Measurements from ENCODE around the gene CRYBA4.
A peak's percentile ranks its signal among the peaks of the same experiment; 100 is the strongest.

The CRYBA4 gene
- total RNA-seq, result 0 to 0.06 (median 0) reads per million in 18 experiments

DNA sequence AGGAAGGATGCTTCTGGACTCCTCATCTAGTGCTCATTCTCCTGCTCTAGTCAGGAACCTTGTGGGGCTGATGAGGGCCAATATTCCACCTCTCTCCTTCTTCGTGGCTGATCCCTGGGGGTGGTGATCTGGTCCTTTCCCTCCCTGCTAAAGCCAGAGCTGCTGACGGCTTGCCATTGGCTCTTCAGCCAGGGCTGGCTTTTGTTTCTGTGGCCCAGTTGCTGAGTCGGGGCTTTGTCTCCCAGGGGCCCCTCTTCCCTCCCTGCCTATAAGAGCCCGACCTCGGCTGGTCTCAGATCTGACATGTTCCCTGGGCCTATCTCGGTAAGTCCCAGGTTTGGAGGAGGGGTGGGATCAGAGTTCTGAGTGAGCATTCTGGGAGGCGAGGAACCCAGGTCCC is at the start of gene CRYBA4:
Gene CRYBA4, plus strand, starts transcription at position 301 of the 400 bp plus-strand sequence. CDS start 634 bp downstream, outside the sequence.
- DNase-seq, result no peak

DNA sequence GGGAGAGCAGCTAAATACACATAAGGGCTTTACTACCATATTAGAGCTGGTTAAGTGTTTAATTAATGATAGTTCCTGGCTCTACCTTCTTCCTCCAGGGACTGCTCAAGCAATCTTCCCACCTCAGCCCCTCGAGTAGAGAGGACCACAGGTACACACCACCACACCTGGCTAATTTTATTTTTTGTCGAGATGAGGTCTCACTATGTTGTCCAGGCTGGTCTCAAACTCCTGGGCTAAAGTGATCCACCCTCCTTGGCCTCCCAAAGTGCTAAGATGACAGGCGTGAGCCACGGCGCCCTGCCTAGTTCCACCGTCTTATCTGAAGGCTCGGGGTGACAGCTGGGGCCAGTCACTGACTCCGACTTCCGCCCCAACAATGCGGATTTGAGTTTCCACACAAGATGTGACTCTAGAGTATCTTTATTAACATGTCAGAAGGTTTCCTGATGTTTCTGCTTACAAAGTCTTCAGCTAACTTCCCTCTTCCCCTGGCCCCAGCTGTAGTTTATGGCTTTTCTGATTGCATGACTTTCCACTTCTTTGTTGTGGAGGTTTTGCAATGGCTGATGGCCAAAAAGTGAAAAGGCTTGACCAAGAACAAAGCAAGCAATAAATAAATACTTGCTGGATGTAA is 48.6 kb upstream of the CRYBA4 start:
- peak; percentile 94 to 97 for DNase-seq

DNA sequence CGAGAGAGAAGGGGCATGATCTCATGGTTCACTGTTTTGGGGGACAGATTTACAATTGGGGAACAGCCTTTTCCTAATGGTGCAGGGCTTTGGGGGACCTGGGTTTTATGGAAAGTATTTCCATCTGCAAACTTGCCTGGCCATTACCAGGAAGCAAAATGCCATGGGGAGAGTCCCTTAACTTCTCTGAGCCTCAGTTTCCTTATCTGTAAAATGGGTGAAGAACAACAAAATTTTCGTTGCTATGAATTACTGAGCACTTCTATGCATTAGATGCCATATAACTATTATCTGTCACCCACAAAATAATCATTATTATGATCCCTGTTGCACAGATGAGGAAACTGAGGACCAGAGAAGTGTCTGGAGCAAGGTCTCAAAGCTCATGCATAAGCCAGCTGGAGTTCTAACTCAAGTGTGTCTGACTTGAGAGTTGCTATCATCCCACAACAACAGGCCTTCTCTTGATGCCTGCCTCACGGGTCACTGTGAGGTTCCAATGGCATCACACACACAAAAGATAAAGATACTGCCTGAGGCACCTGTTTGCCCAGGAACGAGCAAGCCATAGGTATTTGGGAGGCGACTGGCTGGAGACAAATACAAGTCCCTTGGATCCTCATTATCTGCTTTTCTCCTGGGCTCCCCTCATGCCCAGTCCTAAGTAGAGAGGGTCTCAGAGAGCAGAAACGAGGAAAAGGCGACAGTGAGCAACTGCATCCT is 47.6 kb upstream of the CRYBA4 start:
- no peak for DNase-seq

DNA sequence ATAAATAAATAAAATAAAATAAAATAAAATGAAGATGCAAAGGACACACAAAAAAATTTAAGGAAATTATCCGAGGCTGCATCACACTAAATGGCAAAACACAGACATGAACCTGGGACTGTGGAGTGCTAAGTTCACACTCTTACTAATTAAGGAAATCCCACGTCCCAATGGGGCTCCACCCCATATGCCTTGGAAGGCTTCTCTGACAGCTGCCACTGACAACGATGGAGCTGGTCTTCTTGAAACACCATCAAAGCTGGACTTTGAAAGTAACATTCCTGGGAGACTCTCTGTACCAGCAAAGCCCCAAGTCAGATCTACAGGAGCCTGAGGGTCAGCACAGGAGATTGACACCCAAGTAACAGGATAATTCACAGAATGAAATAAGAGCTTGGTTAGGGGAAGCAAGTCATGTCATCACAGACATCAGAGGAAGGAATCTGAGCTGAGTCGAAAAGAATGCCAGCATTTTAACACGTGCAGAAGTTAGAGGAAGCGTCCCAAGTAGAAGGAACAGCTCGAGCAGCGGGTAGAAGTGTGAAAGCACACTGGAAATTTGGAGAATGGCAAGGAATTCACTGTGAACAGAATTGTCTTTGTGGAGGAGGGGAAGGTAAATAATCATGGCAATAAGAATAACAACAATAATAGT is 45.6 kb upstream of the CRYBA4 start:
- peak; percentile 71 to 74 for DNase-seq

DNA sequence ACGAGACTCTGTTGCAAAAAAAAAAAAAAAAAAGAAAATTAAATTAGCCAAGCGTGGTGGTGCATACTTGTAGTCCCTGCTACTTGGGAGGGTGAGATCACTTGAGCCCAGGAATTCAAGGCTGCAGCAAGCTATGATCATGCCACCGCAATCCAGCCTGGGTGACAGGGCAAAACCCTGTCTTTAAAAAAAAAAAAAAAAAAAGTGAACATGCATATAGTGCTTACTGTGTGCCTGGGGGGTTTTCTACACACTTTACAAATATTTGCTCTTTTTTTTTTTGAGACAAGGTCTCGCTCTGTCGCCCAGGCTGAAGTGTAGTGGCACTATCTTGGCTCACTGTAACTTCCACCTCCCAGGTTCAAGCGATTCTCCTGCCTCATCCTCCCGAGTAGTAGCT is 44.7 kb upstream of the CRYBA4 start:
- DNase-seq, result no peak

DNA sequence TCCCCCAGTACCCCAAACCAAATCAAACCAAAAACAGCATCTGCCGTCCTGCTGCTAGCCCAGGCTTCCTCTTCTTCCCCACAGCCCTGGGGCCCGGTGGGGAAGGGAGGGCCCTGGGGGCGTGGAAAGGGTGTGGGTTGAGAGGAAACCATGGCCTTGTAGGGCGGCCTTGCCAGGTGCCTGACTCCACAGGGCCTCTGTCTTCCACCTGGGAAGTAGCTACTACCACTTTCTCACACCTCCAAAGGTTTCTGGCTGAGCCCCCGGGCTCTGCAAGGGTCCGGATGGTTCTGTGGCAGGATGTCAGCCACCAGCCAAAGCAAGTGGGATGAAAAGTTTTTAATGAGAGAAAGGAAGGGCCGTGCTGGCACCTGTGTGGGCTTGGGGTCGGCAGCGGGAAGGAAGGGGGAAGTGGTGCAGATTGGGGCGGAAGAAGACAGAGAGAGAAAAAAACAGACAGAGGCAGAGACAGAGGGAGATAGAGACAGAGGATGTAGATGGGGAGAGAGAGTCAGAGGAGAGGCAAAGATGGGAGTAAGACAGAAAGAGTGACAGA is 42.4 kb upstream of the CRYBA4 start:
- peak; percentile 47 to 54 for DNase-seq

DNA sequence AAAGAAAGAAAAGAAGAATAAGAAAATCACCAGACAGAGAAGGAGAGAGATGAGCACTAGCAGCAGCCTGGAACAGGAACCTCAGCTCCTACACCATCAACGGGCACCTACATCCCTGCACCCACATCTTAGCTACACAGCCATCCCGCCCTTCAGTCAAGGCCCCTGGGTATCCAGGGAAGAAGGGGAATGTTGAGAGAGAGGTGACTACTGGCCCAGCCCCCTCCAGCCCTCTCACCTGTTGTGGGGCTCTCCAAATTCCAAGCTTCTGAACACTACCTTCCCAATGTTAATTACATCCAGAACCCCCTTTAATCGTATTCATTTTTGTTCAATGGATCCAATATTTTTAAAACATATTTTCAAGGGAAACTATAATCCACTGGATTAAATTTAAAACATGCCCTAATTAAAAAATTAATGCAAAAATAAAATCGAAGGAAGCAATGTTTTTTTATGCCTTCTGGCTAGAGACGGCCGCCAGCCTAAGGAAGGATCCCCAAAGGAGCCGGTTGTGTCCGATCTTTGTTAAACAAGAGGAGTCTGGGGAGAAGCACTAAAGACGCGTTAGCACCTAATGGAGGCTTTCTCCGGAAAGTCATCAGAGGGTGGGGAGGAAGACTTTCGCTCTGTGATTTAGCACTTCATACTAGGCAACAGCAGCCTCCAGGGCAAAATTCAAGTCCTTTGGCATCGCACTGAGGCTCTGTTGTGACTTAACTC is 41.4 kb upstream of the CRYBA4 start:
- no peak for DNase-seq

DNA sequence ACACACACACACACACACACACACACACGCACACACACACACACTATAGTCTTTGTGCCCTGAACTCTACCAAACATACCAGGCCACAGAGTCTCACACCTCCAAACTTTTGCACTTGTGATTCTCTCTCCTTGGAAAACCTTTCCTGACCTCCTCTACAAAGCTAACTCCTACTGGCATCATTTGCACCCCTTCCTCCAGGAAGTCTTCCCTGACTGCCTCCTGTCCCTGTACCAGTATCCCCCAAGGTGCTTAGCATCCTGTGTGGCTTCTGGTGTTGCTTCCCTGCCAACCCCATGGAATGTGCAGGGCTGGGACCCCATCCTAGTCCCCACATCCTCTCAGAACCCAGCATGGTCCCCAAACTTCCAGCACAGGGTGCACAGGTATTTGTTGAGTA is 40.7 kb upstream of the CRYBA4 start:
- no peak for DNase-seq

DNA sequence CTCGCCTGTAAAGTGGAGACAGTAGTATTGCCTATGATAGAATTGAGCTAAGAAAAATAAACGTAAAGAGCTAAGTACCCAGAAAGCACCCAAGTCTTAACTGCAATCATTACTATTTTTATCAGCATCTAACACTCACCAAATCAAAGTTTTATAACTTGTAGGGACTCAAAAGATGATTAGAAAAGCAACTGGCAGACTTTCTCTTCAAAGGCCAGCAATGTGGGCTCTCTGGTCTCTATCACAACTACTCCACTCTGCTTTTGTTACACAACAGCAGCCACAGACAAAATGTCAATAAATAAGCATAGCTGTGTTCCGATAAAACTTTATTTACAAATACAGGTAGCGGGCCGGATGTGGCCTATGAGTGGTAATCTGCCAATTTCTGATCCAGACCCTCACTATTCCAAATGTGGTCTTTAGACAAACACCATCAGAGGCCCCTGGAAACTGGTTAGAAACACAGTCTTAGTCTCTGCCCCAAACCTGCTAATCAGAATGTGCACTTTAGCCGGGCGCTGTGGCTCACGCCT is 40.1 kb upstream of the CRYBA4 start:
- DNase-seq, result no peak

DNA sequence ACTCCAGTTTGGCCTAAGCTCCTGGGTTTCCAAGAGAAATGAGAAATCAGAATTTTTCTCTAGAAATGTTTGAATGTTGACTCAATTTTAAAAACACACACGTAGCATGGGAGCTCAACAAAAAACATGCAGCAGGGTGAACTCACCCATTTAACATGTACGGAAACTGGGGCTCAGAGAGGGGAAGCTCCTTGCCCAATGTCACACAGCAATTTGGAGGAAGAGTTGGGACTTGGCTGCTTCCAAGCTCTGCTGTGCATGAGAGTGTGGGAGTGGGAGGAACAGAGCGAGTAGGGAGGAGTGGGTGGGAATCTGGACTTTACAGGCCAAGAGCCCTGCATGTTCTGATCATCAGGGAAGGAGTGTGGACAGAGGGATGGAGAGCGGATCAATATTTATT is 37.8 kb upstream of the CRYBA4 start:
- no peak for DNase-seq

DNA sequence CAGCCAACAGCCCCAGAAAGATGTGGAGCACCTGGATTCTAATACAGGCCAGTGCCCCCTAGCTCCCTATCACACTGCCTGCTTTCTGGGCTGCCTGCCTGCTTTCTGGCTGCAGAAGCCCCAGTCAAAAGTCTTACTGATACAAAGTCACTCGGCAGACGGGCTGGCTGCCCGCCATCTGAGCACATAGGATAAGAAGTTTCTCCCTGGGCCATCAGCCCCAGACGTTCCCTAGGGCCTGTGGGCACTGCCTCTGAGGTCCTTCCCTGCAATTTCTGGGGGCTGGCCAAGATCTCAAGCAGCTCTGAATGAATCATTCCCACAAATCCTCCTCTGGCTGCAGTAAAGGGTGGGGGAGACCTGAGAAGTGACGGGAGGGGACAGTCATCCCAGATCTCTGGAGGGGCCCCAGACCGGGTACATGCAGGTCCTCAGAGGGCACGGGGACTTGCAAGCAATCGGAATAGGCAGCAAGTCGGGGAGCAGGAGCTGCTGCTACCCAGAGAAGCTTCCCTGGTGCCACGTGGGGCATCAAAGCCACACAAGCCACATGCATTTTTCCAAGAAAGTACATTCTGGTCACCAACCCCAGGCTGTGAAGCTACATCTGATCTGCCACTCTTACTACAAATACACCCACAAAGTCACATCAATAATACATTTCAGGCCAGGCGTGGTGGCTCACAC is 36.5 kb upstream of the CRYBA4 start:
- DNase-seq, result no peak

DNA sequence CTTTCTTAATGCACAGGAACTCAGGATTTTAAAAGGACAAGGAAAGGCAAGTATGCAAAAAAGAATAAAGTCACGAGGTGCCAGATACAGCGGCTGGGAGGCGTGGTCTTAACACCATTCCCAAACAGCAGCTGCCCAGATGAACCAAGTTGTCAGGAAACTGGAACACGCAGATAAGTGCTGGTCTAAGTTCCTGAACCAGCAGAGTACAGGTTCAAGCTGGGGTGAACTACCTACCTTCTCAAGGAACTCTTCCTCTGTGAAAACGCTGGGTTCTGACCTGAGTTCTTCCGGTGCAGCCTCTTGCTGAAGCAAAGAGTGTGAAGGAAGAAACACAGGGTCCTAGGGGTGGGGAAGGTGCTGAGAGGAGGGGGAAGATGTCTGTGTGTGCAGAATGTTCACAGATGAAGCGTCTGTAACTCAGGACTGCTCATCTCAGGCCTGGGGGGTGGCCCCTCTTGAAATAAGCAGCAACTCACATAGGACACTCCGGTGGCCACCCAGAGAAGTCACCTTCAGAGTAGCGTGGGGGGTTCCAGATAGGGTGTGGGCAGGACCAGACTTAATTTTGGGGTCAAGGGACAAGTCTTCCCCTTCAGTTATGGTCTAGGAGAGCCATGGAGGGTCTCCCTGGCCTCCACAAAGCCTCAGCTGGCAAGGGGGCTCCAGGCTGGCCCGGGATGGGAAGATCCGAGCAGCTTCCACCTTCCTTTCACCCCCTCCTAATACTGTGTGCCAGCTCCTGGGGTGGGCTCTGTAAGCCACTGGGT is 35.0 kb upstream of the CRYBA4 start:
- DNase-seq, result no peak

DNA sequence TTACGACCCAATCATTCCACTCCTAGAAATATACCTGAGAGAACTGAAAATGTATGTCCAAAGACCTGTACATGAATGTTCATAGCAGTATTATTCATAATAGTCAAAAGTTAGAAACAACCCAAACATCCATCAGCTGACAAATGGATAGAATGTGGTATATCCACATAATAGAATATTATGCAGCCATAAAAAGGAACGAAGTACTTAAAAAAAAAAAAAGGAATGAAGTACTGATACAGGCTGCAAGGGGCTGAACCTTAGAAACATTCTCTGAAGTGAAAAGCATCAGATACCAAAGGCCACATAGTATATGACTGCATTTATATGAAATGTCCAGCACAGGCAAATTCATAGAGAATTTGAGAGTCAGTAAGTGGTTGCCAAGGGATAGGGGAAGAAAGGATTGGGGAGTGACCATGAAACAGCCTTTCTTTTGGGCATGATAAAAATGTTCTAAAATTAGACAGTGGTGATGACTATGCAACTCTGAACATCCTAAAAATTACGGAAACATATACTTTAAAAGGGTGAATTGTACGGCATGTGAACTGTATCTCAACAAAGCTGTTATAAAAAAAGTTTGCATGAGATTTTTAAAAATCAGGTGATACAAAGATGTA is 33.7 kb upstream of the CRYBA4 start:
- peak; percentile 63 to 83 for DNase-seq

DNA sequence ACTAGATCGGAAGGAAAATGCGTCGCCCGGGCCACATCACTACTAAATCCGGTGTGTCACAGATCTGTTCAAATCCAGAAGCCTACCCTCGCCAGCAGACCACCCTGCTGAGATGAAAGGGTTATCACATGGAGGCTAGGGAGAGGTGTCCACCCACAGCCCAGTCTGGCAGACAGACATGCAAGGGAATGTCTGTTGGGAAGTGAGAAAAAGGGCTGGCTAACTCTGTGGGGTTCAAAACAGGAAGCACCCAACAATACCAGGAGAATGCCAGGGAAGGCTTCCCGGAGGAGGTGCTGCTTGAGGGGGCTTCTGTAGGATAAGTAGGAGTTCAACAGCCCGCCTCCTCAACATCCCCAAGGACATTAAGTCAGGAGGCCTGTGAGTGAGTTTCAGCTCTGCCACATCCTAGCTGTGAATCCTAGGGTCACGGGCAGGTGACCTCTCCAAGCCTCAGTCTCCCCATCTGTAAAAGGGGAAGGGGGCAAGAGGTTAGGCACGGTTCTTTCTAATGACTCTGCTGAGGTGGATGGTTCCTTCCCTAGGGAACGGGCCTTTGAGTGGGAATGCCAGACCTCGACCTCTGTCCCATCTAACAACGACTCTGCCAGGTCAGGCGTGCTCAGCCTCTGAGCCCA is 32.9 kb upstream of the CRYBA4 start:
- peak in 1 of 2 donors; percentile 36 for DNase-seq

DNA sequence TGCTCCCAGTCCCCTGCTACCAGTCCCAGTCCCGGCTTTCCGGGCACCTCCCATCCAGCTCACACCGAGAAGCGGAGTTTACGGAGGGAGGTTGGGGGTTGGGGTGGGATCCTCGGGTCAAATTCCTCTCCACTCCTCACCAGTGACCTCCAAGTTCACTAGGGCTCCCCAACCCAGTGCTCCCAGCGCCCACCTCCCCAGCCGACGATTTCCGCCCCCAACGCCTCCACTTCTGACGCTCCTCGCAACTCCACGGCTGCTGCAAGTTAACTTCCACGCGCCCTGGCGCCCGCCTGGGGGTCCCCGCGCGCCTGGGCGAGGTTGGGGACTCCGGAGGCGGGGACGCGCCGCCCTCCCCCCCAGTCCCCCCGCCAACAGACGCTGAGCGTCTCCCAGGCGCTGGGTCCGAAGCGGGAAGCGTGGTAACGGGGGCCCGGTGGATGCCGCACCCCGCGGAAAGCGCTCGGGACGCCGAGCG is 32.4 kb upstream of the CRYBA4 start:
- DNase-seq, result peak in 1 of 2 donors; percentile 47

DNA sequence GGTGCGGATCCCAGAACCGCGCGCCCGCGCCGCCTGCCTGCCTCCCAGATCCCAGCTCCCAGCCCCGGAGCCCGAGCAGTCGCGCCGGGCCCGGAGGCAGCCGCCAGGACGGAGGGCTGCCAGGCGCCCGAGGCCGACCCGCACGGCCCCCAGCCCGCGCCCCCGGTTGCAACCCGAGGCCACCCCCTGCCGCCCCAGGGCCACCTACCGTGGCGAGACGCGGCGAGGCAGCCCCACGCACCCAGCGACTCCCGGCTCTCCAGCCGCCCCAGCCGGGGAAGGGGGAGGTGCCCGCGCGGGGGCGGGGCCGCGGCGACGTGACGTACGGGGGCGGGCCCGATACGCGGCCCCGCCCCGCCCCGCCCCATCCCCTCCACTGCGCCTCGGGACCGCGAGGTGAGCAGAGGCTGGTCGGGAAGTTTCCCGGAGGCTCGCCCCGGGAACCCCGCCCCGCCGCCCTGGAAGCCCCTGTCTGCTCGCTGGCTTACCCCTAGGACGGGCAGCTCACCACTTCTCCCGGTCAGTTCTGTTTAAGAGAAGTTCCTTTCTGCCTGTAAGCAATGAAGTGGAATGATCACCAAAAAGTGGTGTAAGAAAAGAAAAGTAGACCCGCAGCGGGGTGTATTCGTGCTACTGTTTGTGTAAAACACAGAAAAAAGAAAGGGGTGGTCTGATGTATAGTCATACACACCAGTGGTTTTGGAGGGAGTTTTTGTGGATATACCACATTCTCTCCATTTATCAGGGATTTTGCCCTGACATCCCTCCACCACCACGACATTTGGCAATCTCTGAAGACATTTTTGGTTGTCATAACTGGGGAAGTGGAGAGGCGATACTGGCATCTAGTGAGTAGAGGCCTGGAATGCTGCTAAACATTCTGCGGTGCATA is 31.7 kb upstream of the CRYBA4 start, which contains the start of gene TPST2:
Gene TPST2, minus strand, starts transcription at position 288 of the 892 bp plus-strand sequence. CDS start 48,502 bp downstream, outside the sequence.
- DNase-seq, result peak; percentile 80 to 89

DNA sequence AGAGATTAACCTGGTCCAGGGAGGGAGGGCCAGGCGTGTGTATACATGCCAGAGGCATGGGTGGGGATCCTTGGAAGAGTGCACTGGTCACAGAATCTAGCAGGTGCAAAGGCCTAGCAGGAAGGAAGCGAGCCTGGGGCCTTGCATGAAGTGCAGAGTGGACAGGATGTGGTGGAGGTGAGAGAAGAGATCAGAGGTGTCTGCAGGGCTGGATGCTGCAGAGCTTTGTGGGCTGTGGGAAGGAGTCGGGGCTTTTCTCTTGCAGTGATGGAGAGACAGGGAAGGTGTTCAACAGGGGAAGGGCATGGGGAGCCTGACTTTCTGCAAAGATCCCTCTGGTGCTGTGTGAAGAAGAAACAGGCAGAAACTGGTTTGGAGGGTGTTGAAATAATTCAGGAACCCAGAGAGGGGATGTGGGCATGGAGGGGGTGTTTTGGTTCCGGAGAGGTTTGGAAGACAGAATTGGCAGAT is 29.3 kb upstream of the CRYBA4 start:
- DNase-seq, result peak; percentile 46 to 58

DNA sequence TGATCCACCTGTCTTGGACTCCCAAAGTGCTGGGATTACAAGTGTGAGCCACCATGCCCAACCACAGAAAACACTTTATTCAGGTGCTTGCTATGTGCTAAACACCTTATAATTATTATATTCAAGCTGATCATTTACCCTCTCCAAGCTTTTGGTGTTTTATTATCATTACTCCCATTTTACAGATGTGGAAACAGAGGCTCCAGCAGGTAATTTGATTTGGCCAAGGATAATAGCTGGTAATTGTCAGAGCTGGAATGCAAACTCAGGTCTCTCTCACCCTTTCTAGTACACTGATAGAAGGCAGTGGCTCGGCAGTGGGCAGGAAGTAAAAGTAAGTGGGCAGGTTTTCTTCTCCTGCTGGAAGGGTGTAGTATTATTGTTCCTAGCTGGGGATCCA is 28.0 kb upstream of the CRYBA4 start:
- no peak for DNase-seq

DNA sequence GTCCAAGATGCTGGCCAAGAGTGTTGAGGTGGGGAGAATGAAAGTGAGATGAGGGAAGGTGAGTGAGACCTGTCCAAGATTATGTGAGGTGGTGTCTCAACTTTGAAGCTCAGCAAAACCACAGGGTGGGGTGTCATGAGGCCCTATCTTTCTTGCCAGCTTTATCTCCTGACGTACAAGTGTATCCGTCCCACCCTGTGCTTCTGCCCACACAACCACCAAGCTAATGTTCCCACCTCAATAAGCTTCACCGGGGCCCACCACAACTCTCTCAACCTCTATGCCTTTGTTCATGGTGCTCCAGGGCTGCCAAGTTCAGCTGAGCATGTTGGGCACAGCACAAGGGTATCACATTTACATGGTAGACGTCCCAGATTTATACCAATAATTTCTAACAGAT is 24.7 kb upstream of the CRYBA4 start:
- DNase-seq, result no peak
